H9 (cell line): ENCODE results near the gene NSF. TPM values are rescaled to one million over a fixed set of nuclear protein-coding genes. Genes with fewer than 3 reads are reported as not detected.

Experiments
- DNase-seq: peaks from one replicate; pipeline ENCODE4 v3.0.0-alpha.2; 2017
- H2AFZ ChIP-seq: one replicate; pipeline ENCODE4 v1.6.1; 2013; ENCODE audit warnings: mild to moderate bottlenecking, low read length, control low read depth, moderate library complexity
- H2AK5ac ChIP-seq: 2 replicates; pipeline ENCODE4 v1.6.1; 2013; ENCODE audit warnings: low read length, control low read depth, mixed read lengths; ENCODE audit not compliant: insufficient read length
- H2BK120ac ChIP-seq: one replicate; pipeline ENCODE4 v1.6.1; 2013; ENCODE audit warnings: low read depth, mild to moderate bottlenecking, low read length, control low read depth, inconsistent platforms; ENCODE audit not compliant: poor library complexity, severe bottlenecking
- H2BK12ac ChIP-seq: 2 replicates; pipeline ENCODE4 v1.6.1; 2013; ENCODE audit warnings: low read length, control low read depth, mixed read lengths, low read depth; ENCODE audit not compliant: insufficient read length
- H2BK15ac ChIP-seq: 2 replicates; pipeline ENCODE4 v1.6.1; 2013; ENCODE audit warnings: low read depth, low read length, control low read depth
- H2BK20ac ChIP-seq: one replicate; pipeline ENCODE4 v1.6.1; 2013; ENCODE audit warnings: low read depth, mild to moderate bottlenecking, low read length, control low read depth, inconsistent platforms; ENCODE audit not compliant: poor library complexity, severe bottlenecking
- H2BK5ac ChIP-seq: 2 replicates; pipeline ENCODE4 v1.6.1; 2013; ENCODE audit warnings: low read length, control low read depth, mixed read lengths; ENCODE audit not compliant: insufficient read length
- H3K14ac ChIP-seq: 2 replicates; pipeline ENCODE4 v1.6.1; 2013; ENCODE audit warnings: low read length, control low read depth; ENCODE audit not compliant: insufficient read depth
- H3K18ac ChIP-seq: 2 replicates; pipeline ENCODE4 v1.6.1; 2013; ENCODE audit warnings: low read depth, mild to moderate bottlenecking, mixed read lengths, low read length, control low read depth; ENCODE audit not compliant: insufficient read length
- H3K23ac ChIP-seq: 2 replicates; pipeline ENCODE4 v1.6.1; 2013; ENCODE audit warnings: low read length, control low read depth, mixed read lengths, low read depth; ENCODE audit not compliant: insufficient read length
- H3K23me2 ChIP-seq: 2 replicates; pipeline ENCODE4 v1.6.1; 2013; ENCODE audit warnings: low read depth, mild to moderate bottlenecking, mixed read lengths, low read length, control low read depth; ENCODE audit not compliant: insufficient read length, poor library complexity, severe bottlenecking
- H3K27ac ChIP-seq: 2 replicates; pipeline ENCODE4 v1.5.1; 2013; ENCODE audit warnings: low read length, control low read depth, mixed read lengths, low read depth; ENCODE audit not compliant: insufficient read length
- H3K27me3 ChIP-seq: 2 replicates; pipeline ENCODE4 v1.6.1; 2013; ENCODE audit warnings: low read length, control low read depth, inconsistent platforms; ENCODE audit not compliant: insufficient read depth
- H3K4ac ChIP-seq: 2 replicates; pipeline ENCODE4 v1.6.1; 2013; ENCODE audit warnings: low read depth, mild to moderate bottlenecking, control low read depth, inconsistent platforms, low read length, moderate library complexity
- H3K4me1 ChIP-seq: 2 replicates; pipeline ENCODE4 v1.6.1; 2013; ENCODE audit warnings: low read length, control low read depth, inconsistent platforms; ENCODE audit not compliant: insufficient read depth
- H3K4me2 ChIP-seq: 2 replicates; pipeline ENCODE4 v1.6.1; 2013; ENCODE audit warnings: low read length, control low read depth, mixed read lengths; ENCODE audit not compliant: insufficient read length, insufficient read depth
- H3K56ac ChIP-seq: 2 replicates; pipeline ENCODE4 v1.6.1; 2013; ENCODE audit warnings: low read depth, mild to moderate bottlenecking, mixed read lengths, low read length, control low read depth; ENCODE audit not compliant: insufficient read length
- H3K79me1 ChIP-seq: 2 replicates; pipeline ENCODE4 v1.6.1; 2013; ENCODE audit warnings: low read depth, mild to moderate bottlenecking, moderate library complexity, low read length, control low read depth, inconsistent platforms; ENCODE audit not compliant: insufficient read depth, poor library complexity, severe bottlenecking
- H3K79me2 ChIP-seq: 2 replicates; pipeline ENCODE4 v1.6.1; 2013; ENCODE audit warnings: low read length, control low read depth, inconsistent platforms; ENCODE audit not compliant: insufficient read depth
- H3K9ac ChIP-seq: 2 replicates; pipeline ENCODE4 v1.6.1; 2013; ENCODE audit warnings: low read length, control low read depth, mixed read lengths; ENCODE audit not compliant: insufficient read length; ENCODE audit errors: extremely low read depth
- H3K9me3 ChIP-seq: one replicate; pipeline ENCODE4 v1.6.1; 2013; ENCODE audit warnings: low read depth, low read length, inconsistent platforms; ENCODE audit not compliant: control insufficient read depth
- H3T11ph ChIP-seq: one replicate; pipeline ENCODE4 v1.6.1; 2013; ENCODE audit warnings: mild to moderate bottlenecking, low read length, control low read depth, inconsistent platforms
- H4K20me1 ChIP-seq: one replicate; pipeline ENCODE4 v1.6.1; 2013; ENCODE audit not compliant: control insufficient read depth, insufficient read length, insufficient read depth
- H4K5ac ChIP-seq: 2 replicates; pipeline ENCODE4 v1.6.1; 2013; ENCODE audit warnings: low read depth, mild to moderate bottlenecking, mixed read lengths, low read length, control low read depth; ENCODE audit not compliant: insufficient read length
- H4K8ac ChIP-seq: replicated peaks from 2 replicates; pipeline ENCODE4 v1.6.1; 2013; ENCODE audit warnings: low read length, control low read depth, mixed read lengths, low read depth; ENCODE audit not compliant: insufficient read length
- H4K91ac ChIP-seq: 2 replicates; pipeline ENCODE4 v1.6.1; 2013; ENCODE audit warnings: low read depth, mild to moderate bottlenecking, moderate library complexity, mixed read lengths, low read length, control low read depth; ENCODE audit not compliant: insufficient read length
- H3K27ac Mint-ChIP-seq, 3 experiments: 2 replicates in 2 of 3; 3 replicates in 1 of 3; pipeline ENCODE4 v1.8.0; 2020 to 2021; ENCODE audit warnings: mixed read lengths in 3 of 3, mild to moderate bottlenecking in 1 of 3, moderate library complexity in 1 of 3
- H3K27me3 Mint-ChIP-seq: 2 replicates; pipeline ENCODE4 v1.8.0; 2021; ENCODE audit warnings: low read depth, mild to moderate bottlenecking, moderate library complexity, mixed read lengths
- H3K36me3 Mint-ChIP-seq, 3 experiments: 2 replicates in 2 of 3; 3 replicates in 1 of 3; pipeline ENCODE4 v1.8.0; 2020 to 2021; ENCODE audit warnings: low read depth in 3 of 3, mixed read lengths in 3 of 3; ENCODE audit not compliant: insufficient read depth in 1 of 3
- H3K4me1 Mint-ChIP-seq, 2 experiments: 2 replicates each; pipeline ENCODE4 v1.8.0; 2020; ENCODE audit warnings: mixed read lengths in 2 of 2
- H3K4me3 Mint-ChIP-seq, 2 experiments: 2 replicates in 1 of 2; 3 replicates in 1 of 2; pipeline ENCODE4 v1.8.0; 2020 to 2021; ENCODE audit warnings: mild to moderate bottlenecking in 2 of 2, mixed read lengths in 2 of 2, moderate library complexity in 1 of 2
- H3K9me3 Mint-ChIP-seq, 2 experiments: 2 replicates in 1 of 2; 3 replicates in 1 of 2; pipeline ENCODE4 v1.8.0; 2020; ENCODE audit warnings: mild to moderate bottlenecking in 2 of 2, mixed read lengths in 2 of 2, moderate library complexity in 1 of 2
- WGBS: extraction: QIAGEN DNeasy Blood & Tissue Kit; methylation state at CpG from one replicate; pipeline ENCODE4 v1.1.7; 2013; ENCODE audit warnings: missing lambda C conversion rate, low lambda C conversion rate, mixed read lengths; ENCODE audit not compliant: insufficient read length; ENCODE audit errors: extremely low coverage; 5-methylcytosine and 5-hydroxymethylcytosine counted together
- total RNA-seq: library from RNA; stranded (reverse); gene quantifications from 2 replicates; pipeline ENCODE4 v1.2.1, GENCODE V29; 2021
- TF ChIP-seq, protein P1 (sequence below): fragments of 200-600 bp; sonication (generic); conservative IDR thresholded peaks from 3 replicates; pipeline ENCODE4 v1.8.0; 2021; ENCODE audit warnings: antibody characterized with exemption, mild to moderate bottlenecking

Gene NSF
- total RNA-seq, 1 experiment from 2014 or later = 36.4 TPM

DNA sequence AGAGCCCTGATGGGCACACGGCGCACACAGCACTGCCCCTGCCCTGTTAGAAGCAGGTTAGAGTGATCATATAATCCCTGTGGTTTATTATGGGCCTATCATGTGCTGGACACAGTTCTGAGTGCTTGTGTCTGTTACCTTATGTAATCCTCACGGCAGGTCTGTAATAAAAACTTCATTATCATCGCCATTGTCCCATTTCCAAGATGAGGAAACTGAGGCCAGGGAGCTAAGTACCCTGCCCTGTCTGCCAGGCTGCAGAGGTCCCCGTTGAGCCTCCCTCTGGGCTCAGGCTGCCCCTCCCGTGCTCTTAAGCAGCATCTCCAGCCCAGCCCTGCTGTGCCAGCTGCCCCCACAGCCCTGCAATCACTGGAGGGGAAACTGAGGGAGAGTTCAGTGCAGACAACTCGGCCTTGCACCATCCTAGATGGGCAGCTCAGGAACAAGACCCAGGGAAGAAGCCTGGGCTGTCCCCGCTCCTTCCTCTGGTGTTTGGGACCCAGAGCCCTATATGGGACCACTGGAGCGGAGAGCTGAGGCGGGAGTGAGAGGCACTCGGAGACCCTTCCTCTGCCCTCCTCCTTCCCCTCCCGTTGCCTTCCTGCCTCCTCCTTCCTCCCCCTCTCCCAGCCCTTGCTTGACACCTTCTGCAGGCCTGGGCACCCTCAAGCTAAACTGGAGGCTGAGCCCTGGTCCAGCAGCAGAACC is 186.0 kb downstream of the NSF start:
- H3K9ac ChIP-seq = no peak overlapping the region
- peaks cover 17% of the 10 kb centered on the region; the same call in 1 of the 2 replicates for H3K27me3 ChIP-seq
- H4K8ac ChIP-seq = no peak overlapping the region
- no peak overlapping the region for H2BK15ac ChIP-seq
- no peak overlapping the region for H2BK12ac ChIP-seq
- no peak overlapping the region for H3K14ac ChIP-seq
- peaks cover 81% of the 10 kb centered on the region for H3K27me3 Mint-ChIP-seq
- TF ChIP-seq, protein P1, sequence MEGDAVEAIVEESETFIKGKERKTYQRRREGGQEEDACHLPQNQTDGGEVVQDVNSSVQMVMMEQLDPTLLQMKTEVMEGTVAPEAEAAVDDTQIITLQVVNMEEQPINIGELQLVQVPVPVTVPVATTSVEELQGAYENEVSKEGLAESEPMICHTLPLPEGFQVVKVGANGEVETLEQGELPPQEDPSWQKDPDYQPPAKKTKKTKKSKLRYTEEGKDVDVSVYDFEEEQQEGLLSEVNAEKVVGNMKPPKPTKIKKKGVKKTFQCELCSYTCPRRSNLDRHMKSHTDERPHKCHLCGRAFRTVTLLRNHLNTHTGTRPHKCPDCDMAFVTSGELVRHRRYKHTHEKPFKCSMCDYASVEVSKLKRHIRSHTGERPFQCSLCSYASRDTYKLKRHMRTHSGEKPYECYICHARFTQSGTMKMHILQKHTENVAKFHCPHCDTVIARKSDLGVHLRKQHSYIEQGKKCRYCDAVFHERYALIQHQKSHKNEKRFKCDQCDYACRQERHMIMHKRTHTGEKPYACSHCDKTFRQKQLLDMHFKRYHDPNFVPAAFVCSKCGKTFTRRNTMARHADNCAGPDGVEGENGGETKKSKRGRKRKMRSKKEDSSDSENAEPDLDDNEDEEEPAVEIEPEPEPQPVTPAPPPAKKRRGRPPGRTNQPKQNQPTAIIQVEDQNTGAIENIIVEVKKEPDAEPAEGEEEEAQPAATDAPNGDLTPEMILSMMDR = no peak
- H3K4me3 Mint-ChIP-seq = no peak overlapping the region
- H3K9me3 ChIP-seq = no peaks in the 10 kb centered on the region
- H3K79me1 ChIP-seq = no peaks in the 10 kb centered on the region
- H4K91ac ChIP-seq = no peak overlapping the region
- peaks cover 0 to 3% of the 10 kb centered on the region in 2 experiments; a peak in 1 of 5 replicates for H3K9me3 Mint-ChIP-seq
- H3K23ac ChIP-seq = no peak overlapping the region
- H3K27ac ChIP-seq = no peak overlapping the region
- H3K4me1 ChIP-seq = peaks cover 3% of the 10 kb centered on the region; the same call in 1 of the 2 replicates
- no peak overlapping the region for H3K56ac ChIP-seq
- no peaks in the 10 kb centered on the region for H3K23me2 ChIP-seq
- H3K4ac ChIP-seq = no peak overlapping the region
- no peak for DNase-seq
- H4K20me1 ChIP-seq = no peaks in the 10 kb centered on the region
- H2AK5ac ChIP-seq = no peak overlapping the region
- no peak overlapping the region for H3K27ac Mint-ChIP-seq
- H3K4me1 Mint-ChIP-seq = peaks cover 32 to 47% of the 10 kb centered on the region in 2 experiments
- H2BK120ac ChIP-seq = no peak overlapping the region
- H3T11ph ChIP-seq = no peak overlapping the region
- H3K18ac ChIP-seq = no peak overlapping the region
- H3K4me2 ChIP-seq = no peak overlapping the region
- H2BK20ac ChIP-seq = no peak overlapping the region
- no CpG with 5 or more reads among the region's 12 CpGs for WGBS
- no peaks in the 10 kb centered on the region for H3K79me2 ChIP-seq
- no peak overlapping the region for H2AFZ ChIP-seq
- no peak overlapping the region for H2BK5ac ChIP-seq
- H3K36me3 Mint-ChIP-seq = peaks cover 2 to 8% (median 3%) of the 10 kb centered on the region in 3 experiments; a peak in 4 of 7 replicates
- no peak overlapping the region for H4K5ac ChIP-seq
